Panc1 (cell line): ENCODE data around the gene ZNF718. TPM values are rescaled to one million over a fixed set of nuclear protein-coding genes. Genes with fewer than 3 reads are reported as not detected.

ENCODE experiments used
- ATAC-seq: fragments of 200-7000 bp; cut with Tn5 transposase; 2 replicates; pipeline ENCODE4 v1.9.1; 2020; ENCODE audit warnings: mild to moderate bottlenecking, moderate library complexity
- BruUV-seq: library from RNA; stranded (reverse); fragments of 400-500 nt; replicated peaks from 2 replicates; lab custom pipeline; 2021; lab: Mats Ljungman, UMichigan
- CTCF ChIA-PET: fragments of 300-600 bp; sonication (Branson Sonifier 250); formaldehyde crosslinking; loops from one replicate; lab custom pipeline; 2022; ENCODE audit warnings: antibody characterized with exemption; lab: Charles Lee
- POLR2A ChIA-PET: fragments of 300-600 bp; sonication (Branson Sonifier 250); formaldehyde crosslinking; loops from one replicate; lab custom pipeline; 2022; ENCODE audit warnings: antibody characterized with exemption; lab: Charles Lee
- DNase-seq: peaks from one replicate; pipeline ENCODE4 v3.0.0-alpha.2; 2010; ENCODE audit warnings: low read depth, low spot score
- H3K27ac ChIP-seq: 2 replicates; pipeline ENCODE4 v1.5.1; 2011; ENCODE audit warnings: mild to moderate bottlenecking, low read length, inconsistent platforms
- H3K27me3 ChIP-seq: fragments of 200-500 bp; sonication (Bioruptor generic); 2 replicates; pipeline ENCODE4 v1.6.0; 2014; ENCODE audit warnings: low read length, inconsistent platforms; ENCODE audit not compliant: control insufficient read depth, insufficient read depth
- H3K36me3 ChIP-seq: fragments of 200-500 bp; sonication (Bioruptor generic); 2 replicates; pipeline ENCODE4 v1.5.1; 2014; ENCODE audit warnings: inconsistent platforms, mild to moderate bottlenecking, low read length, moderate library complexity; ENCODE audit not compliant: control insufficient read depth, insufficient read depth
- H3K4me1 ChIP-seq: 2 replicates; pipeline ENCODE4 v1.5.1; 2011; ENCODE audit warnings: inconsistent platforms, mild to moderate bottlenecking, low read length, moderate library complexity; ENCODE audit not compliant: control insufficient read depth, insufficient read depth
- H3K4me3 ChIP-seq, 2 experiments: 2 replicates each; pipeline ENCODE4 v1.5.1; 2011 to 2012; ENCODE audit warnings: low read depth in 2 of 2, low read length in 2 of 2, mild to moderate bottlenecking in 2 of 2, inconsistent platforms in 1 of 2, moderate library complexity in 1 of 2
- H3K9me3 ChIP-seq: fragments of 200-500 bp; sonication (Bioruptor generic); 2 replicates; pipeline ENCODE4 v1.5.1; 2014; ENCODE audit warnings: low read depth, mild to moderate bottlenecking, inconsistent platforms, low read length, moderate library complexity; ENCODE audit not compliant: control insufficient read depth, insufficient read depth
- POLR2AphosphoS5 ChIP-seq: IDR thresholded peaks from 2 replicates; pipeline ENCODE4 v1.6.1; 2012; ENCODE audit warnings: mild to moderate bottlenecking, low read depth, low read length, moderate library complexity
- SIN3A ChIP-seq: IDR thresholded peaks from 2 replicates; pipeline ENCODE4 v1.6.1; 2012; ENCODE audit warnings: low read depth, mild to moderate bottlenecking, low read length, moderate library complexity, borderline replicate concordance; ENCODE audit not compliant: insufficient read depth
- TCF7L2 ChIP-seq: IDR thresholded peaks from 2 replicates; pipeline ENCODE4 v1.6.1; 2011; ENCODE audit warnings: mild to moderate bottlenecking, low read depth, low read length, inconsistent platforms
- in situ Hi-C: cut with HindIII; loops from 2 replicates; pipeline ENCODE4 v1.10.0; 2016; ENCODE audit warnings: low sequenced_read_pairs, low pct_unique_long_range_greater_than_20kb
- intact Hi-C: fragments of 100-400 bp; cut with micrococcal nuclease; formaldehyde crosslinking; loops from one replicate; pipeline ENCODE4 v1.10.0; 2022; ENCODE audit not compliant: unreplicated experiment
- total RNA-seq: library from RNA; stranded (reverse); gene quantifications from one replicate; pipeline ENCODE4 v1.2.1, GENCODE V29; 2021; ENCODE audit not compliant: unreplicated experiment
- TF ChIP-seq, protein P1 (sequence below), 2 experiments: IDR thresholded peaks; 2 replicates each; pipeline ENCODE4 v1.6.1; 2011 to 2012; ENCODE audit warnings: low read depth in 2 of 2, control low read depth in 1 of 2, low read length in 1 of 2, mild to moderate bottlenecking in 1 of 2, moderate library complexity in 1 of 2; ENCODE audit not compliant: insufficient read depth in 1 of 2
- TF ChIP-seq, protein P2 (sequence below): fragments of 450-650 bp; IDR thresholded peaks from 2 replicates; pipeline ENCODE4 v1.5.1; 2017; ENCODE audit warnings: mild to moderate bottlenecking

Gene ZNF718
- total RNA-seq, 1 experiment from 2014 or later, result 3.6 TPM

DNA sequence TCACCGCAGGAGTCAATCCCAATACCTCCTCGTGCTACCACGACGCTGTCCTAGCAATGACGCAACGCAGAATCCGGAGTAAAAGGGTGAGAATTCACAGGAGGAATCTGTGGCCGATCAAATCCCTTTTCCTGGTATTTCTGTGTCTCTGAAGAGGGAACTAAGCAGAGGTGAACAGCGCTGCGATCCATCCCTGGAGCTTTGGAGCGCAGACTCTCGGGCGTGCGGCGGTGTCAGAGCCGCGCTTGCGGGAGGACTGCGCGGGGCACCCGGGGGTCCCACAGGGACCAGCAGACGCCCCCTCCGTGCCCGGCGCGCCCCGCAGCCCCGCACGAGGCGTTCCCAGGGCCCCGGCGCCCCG lies 17.2 kb upstream of the ZNF718 start:
- ChIA-PET CTCF (no interaction called here), POLR2A (no interaction called here)
- no TSS peak for BruUV-seq
- no peak for TF ChIP-seq TCF7L2
- TF ChIP-seq POLR2AphosphoS5, result no peak
- TF ChIP-seq SIN3A, result no peak
- TF ChIP-seq, protein P1, sequence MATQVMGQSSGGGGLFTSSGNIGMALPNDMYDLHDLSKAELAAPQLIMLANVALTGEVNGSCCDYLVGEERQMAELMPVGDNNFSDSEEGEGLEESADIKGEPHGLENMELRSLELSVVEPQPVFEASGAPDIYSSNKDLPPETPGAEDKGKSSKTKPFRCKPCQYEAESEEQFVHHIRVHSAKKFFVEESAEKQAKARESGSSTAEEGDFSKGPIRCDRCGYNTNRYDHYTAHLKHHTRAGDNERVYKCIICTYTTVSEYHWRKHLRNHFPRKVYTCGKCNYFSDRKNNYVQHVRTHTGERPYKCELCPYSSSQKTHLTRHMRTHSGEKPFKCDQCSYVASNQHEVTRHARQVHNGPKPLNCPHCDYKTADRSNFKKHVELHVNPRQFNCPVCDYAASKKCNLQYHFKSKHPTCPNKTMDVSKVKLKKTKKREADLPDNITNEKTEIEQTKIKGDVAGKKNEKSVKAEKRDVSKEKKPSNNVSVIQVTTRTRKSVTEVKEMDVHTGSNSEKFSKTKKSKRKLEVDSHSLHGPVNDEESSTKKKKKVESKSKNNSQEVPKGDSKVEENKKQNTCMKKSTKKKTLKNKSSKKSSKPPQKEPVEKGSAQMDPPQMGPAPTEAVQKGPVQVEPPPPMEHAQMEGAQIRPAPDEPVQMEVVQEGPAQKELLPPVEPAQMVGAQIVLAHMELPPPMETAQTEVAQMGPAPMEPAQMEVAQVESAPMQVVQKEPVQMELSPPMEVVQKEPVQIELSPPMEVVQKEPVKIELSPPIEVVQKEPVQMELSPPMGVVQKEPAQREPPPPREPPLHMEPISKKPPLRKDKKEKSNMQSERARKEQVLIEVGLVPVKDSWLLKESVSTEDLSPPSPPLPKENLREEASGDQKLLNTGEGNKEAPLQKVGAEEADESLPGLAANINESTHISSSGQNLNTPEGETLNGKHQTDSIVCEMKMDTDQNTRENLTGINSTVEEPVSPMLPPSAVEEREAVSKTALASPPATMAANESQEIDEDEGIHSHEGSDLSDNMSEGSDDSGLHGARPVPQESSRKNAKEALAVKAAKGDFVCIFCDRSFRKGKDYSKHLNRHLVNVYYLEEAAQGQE (IDR thresholded peaks at IDR 0.05; ENCODE audit: insufficient read depth in 1 of 2, low read depth in 2 of 2, low read length in 1 of 2), result no peak
- TF ChIP-seq, protein P2, sequence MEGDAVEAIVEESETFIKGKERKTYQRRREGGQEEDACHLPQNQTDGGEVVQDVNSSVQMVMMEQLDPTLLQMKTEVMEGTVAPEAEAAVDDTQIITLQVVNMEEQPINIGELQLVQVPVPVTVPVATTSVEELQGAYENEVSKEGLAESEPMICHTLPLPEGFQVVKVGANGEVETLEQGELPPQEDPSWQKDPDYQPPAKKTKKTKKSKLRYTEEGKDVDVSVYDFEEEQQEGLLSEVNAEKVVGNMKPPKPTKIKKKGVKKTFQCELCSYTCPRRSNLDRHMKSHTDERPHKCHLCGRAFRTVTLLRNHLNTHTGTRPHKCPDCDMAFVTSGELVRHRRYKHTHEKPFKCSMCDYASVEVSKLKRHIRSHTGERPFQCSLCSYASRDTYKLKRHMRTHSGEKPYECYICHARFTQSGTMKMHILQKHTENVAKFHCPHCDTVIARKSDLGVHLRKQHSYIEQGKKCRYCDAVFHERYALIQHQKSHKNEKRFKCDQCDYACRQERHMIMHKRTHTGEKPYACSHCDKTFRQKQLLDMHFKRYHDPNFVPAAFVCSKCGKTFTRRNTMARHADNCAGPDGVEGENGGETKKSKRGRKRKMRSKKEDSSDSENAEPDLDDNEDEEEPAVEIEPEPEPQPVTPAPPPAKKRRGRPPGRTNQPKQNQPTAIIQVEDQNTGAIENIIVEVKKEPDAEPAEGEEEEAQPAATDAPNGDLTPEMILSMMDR, result no peak
- no peaks in the 10 kb centered on the region for H3K27me3 ChIP-seq
- ATAC-seq (no peak), DNase-seq (no peak)
- H3K36me3 ChIP-seq, result no peaks in the 10 kb centered on the region
- no peaks in the 10 kb centered on the region for H3K4me1 ChIP-seq
- H3K9me3 ChIP-seq, result no peaks in the 10 kb centered on the region
- in situ Hi-C loops, result no loop called here
- intact Hi-C loops, result no loop called here
- no peak overlapping the region for H3K27ac ChIP-seq
- H3K4me3 ChIP-seq, result no peak overlapping the region

DNA sequence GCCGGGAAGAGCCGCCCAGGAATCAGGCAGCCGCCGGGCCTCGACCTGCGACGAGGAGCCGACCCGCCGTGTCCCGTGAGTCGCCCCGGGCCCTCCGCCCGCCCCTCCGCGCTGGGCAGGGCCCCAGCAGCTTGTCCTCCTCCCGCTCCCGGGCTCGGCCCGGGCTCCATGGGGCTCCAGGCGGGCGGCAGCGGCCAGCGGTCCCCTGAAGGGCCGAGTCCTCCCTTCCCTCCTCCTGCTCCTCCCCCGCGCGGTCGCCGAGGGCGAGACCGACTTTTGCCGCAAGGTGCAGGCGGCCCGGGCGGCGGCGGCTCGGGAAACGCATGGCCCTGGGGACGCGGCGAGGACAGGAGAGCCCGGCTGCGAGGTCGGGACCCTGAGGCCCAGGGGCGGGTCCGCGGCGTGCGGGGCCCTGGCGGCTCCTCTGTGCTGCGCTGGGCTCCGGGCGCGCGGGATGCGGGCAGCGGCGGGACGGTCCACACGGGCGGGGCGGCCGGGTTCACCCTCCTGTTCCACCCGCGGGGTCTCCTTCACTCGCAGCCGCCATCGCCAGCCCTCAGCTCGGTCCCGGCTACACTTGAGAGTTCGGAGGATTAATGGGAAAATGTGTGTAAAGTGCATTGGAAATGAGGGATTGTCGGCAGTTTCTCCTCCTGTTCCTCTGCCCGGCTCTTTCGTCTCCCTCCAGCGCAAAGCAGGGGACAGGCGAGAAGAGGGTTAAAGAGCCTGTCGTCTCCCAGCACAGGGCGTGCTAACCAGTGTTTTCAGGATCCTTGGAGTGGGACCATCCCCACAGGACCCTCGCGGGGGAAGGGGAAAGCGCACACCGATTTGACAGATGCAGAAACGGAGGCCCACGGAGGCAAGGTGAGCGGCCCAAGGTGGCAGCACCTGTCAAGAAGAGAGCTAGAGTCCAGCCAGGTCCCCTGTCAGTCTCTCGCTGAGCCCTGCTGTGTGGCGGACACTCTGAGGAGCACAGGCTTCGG lies 16.6 kb upstream of the ZNF718 start:
- Histone ChIP-seq H3K4me1 (no peaks in the 10 kb centered on the region), H3K27ac (no peak overlapping the region), H3K36me3 (no peaks in the 10 kb centered on the region), H3K27me3 (no peaks in the 10 kb centered on the region), H3K4me3 (no peak overlapping the region), H3K9me3 (no peaks in the 10 kb centered on the region)
- DNase-seq, result no peak
- ATAC-seq, result no peak
- intact Hi-C loops, result no loop called here
- in situ Hi-C loops, result no loop called here
- BruUV-seq, result no TSS peak
- TF ChIP-seq POLR2AphosphoS5 (no peak), SIN3A (no peak), TCF7L2 (no peak)
- TF ChIP-seq, protein P1 (IDR thresholded peaks at IDR 0.05; ENCODE audit: insufficient read depth in 1 of 2, low read depth in 2 of 2, low read length in 1 of 2), result no peak
- TF ChIP-seq, protein P2, result no peak
- POLR2A ChIA-PET, result no interaction called here
- CTCF ChIA-PET, result no interaction called here
